Measurements from ENCODE around the gene ABTB2.

The ABTB2 gene

GRCh38 chr11:34360046-34360445 is 2.2 kb upstream of the ABTB2 start:
- DNase-seq (ENCODE audit: low spot score), result no peak

GRCh38 chr11:34359548-34359891 is 1.7 kb upstream of the ABTB2 start:
- DNase-seq (ENCODE audit: low spot score), result no peak

GRCh38 chr11:34358728-34359547 is 1.1 kb upstream of the ABTB2 start:
- peak; percentile 84 for DNase-seq (ENCODE audit: low spot score)

GRCh38 chr11:34358258-34358727 is 483 bp upstream of the ABTB2 start:
- peak; percentile 67 for DNase-seq (ENCODE audit: low spot score)

- DNase-seq (ENCODE audit: low spot score), result no peak
Observed at GRCh38 chr11:34356913-34357700, 703 bp downstream of the ABTB2 start.

- no peak for DNase-seq (ENCODE audit: low spot score)
Observed at GRCh38 chr11:34356576-34356912, 1.3 kb downstream of the ABTB2 start.

- DNase-seq (ENCODE audit: low spot score), result no peak
Observed at GRCh38 chr11:34356130-34356529, 1.7 kb downstream of the ABTB2 start.

GRCh38 chr11:34355726-34356125 is 2.1 kb downstream of the ABTB2 start:
- DNase-seq (ENCODE audit: low spot score), result no peak

GRCh38 chr11:34354782-34355181 is 3.0 kb downstream of the ABTB2 start:
- DNase-seq (ENCODE audit: low spot score), result no peak

- DNase-seq (ENCODE audit: low spot score), result no peak
Observed at GRCh38 chr11:34353881-34354280, 3.9 kb downstream of the ABTB2 start.

- no peak for DNase-seq (ENCODE audit: low spot score)
Observed at GRCh38 chr11:34351687-34352469, 5.9 kb downstream of the ABTB2 start.

GRCh38 chr11:34351051-34351450 is 6.8 kb downstream of the ABTB2 start:
- DNase-seq (ENCODE audit: low spot score), result no peak

GRCh38 chr11:34349882-34350281 is 7.9 kb downstream of the ABTB2 start:
- DNase-seq (ENCODE audit: low spot score), result no peak

- DNase-seq (ENCODE audit: low spot score), result no peak
Observed at GRCh38 chr11:34348919-34349318, 8.9 kb downstream of the ABTB2 start.

- no peak for DNase-seq (ENCODE audit: low spot score)
Observed at GRCh38 chr11:34348096-34348495, 9.7 kb downstream of the ABTB2 start.

- DNase-seq (ENCODE audit: low spot score), result peak; percentile 84
Observed at GRCh38 chr11:34346551-34346950, 11.3 kb downstream of the ABTB2 start.

GRCh38 chr11:34345991-34346480 is 11.8 kb downstream of the ABTB2 start:
- peak; percentile 91 for DNase-seq (ENCODE audit: low spot score)

- no peak for DNase-seq (ENCODE audit: low spot score)
Observed at GRCh38 chr11:34345540-34345876, 12.3 kb downstream of the ABTB2 start.

GRCh38 chr11:34344768-34345539 is 12.9 kb downstream of the ABTB2 start:
- DNase-seq (ENCODE audit: low spot score), result no peak

GRCh38 chr11:34344410-34344767 is 13.4 kb downstream of the ABTB2 start:
- DNase-seq (ENCODE audit: low spot score), result no peak

- DNase-seq (ENCODE audit: low spot score), result no peak
Observed at GRCh38 chr11:34343686-34344085, 14.1 kb downstream of the ABTB2 start.

- DNase-seq (ENCODE audit: low spot score), result peak; percentile 60
Observed at GRCh38 chr11:34343153-34343552, 14.7 kb downstream of the ABTB2 start.
